IMR-90 (cell line): ENCODE data around the gene SOX3. TPM values are rescaled to one million over a fixed set of nuclear protein-coding genes. Genes with fewer than 3 reads are reported as not detected.

ENCODE experiments used
- ATAC-seq: fragments of 200-7000 bp; cut with Tn5 transposase; 2 replicates; pipeline ENCODE4 v1.9.1; 2020; ENCODE audit warnings: low read depth, mild to moderate bottlenecking, moderate library complexity
- BruUV-seq: library from RNA; stranded (reverse); fragments of 400-500 nt; replicated peaks from 2 replicates; lab custom pipeline; 2021; lab: Mats Ljungman, UMichigan
- CTCF ChIA-PET: fragments of 300-600 bp; formaldehyde crosslinking; extraction: SDS; loops from one replicate; lab custom pipeline; 2021; ENCODE audit warnings: antibody characterized with exemption; lab: Yijun Ruan, JAX
- POLR2A ChIA-PET: fragments of 300-600 bp; sonication (Branson Sonifier 250); formaldehyde crosslinking; loops from one replicate; lab custom pipeline; 2022; ENCODE audit warnings: antibody characterized with exemption; ENCODE audit not compliant: unreplicated experiment; lab: Charles Lee
- DNase-seq: peaks from one replicate; pipeline ENCODE4 v3.0.0; 2013
- H2AFZ ChIP-seq: replicated peaks from 2 replicates; pipeline ENCODE3; 2013; ENCODE audit warnings: low read length, mild to moderate bottlenecking; ENCODE audit not compliant: poor library complexity
- H2AK5ac ChIP-seq: 2 replicates; pipeline ENCODE4 v1.6.1; 2013; ENCODE audit warnings: low read depth, low read length, inconsistent platforms
- H2AK9ac ChIP-seq: replicated peaks from 2 replicates; pipeline ENCODE3; 2013; ENCODE audit warnings: mild to moderate bottlenecking, low read depth, low read length, moderate library complexity; ENCODE audit not compliant: poor library complexity
- H2BK120ac ChIP-seq: 2 replicates; pipeline ENCODE4 v1.6.1; 2013; ENCODE audit warnings: low read depth, low read length, inconsistent platforms
- H2BK15ac ChIP-seq: 3 replicates; pipeline ENCODE4 v1.6.1; 2013; ENCODE audit warnings: low read depth, low read length, inconsistent platforms
- H2BK20ac ChIP-seq: 2 replicates; pipeline ENCODE4 v1.6.1; 2013; ENCODE audit warnings: low read depth, mild to moderate bottlenecking, inconsistent platforms, low read length, moderate library complexity
- H2BK5ac ChIP-seq: 2 replicates; pipeline ENCODE4 v1.6.1; 2013; ENCODE audit warnings: mild to moderate bottlenecking, low read depth, low read length, inconsistent platforms; ENCODE audit not compliant: poor library complexity, severe bottlenecking
- H3K14ac ChIP-seq: replicated peaks from 2 replicates; pipeline ENCODE4 v1.6.1; 2013; ENCODE audit warnings: low read depth, low read length, inconsistent platforms
- H3K18ac ChIP-seq: 2 replicates; pipeline ENCODE4 v1.6.1; 2013; ENCODE audit warnings: low read depth, low read length, control low read depth
- H3K23ac ChIP-seq: 2 replicates; pipeline ENCODE4 v1.6.1; 2013; ENCODE audit warnings: low read depth, low read length, inconsistent platforms
- H3K27ac ChIP-seq: 2 replicates; pipeline ENCODE4 v1.5.1; 2013; ENCODE audit warnings: mild to moderate bottlenecking, control low read depth, low read length; ENCODE audit not compliant: insufficient read depth
- H3K27me3 ChIP-seq: 2 replicates; pipeline ENCODE4 v1.6.1; 2013; ENCODE audit warnings: low read length; ENCODE audit not compliant: control insufficient read depth, insufficient read depth
- H3K36me3 ChIP-seq: 2 replicates; pipeline ENCODE4 v1.6.1; 2013; ENCODE audit warnings: low read length, mixed read lengths; ENCODE audit not compliant: control insufficient read depth, insufficient read depth
- H3K4ac ChIP-seq: 2 replicates; pipeline ENCODE4 v1.6.1; 2013; ENCODE audit warnings: low read depth, low read length, inconsistent platforms
- H3K4me1 ChIP-seq: 2 replicates; pipeline ENCODE4 v1.6.1; 2013; ENCODE audit warnings: low read length, mixed read lengths; ENCODE audit not compliant: control insufficient read depth, insufficient read depth
- H3K4me2 ChIP-seq: 2 replicates; pipeline ENCODE4 v1.6.1; 2013; ENCODE audit warnings: low read depth, mild to moderate bottlenecking, control low read depth, low read length, moderate library complexity
- H3K4me3 ChIP-seq: 2 replicates; pipeline ENCODE4 v1.5.1; 2013; ENCODE audit warnings: low read depth, mild to moderate bottlenecking, control low read depth, low read length, moderate library complexity; ENCODE audit not compliant: insufficient read depth
- H3K56ac ChIP-seq: 2 replicates; pipeline ENCODE4 v1.6.1; 2013; ENCODE audit warnings: low read length, inconsistent platforms; ENCODE audit not compliant: insufficient read depth; ENCODE audit errors: extremely low read depth
- H3K79me1 ChIP-seq, 2 experiments: 2 replicates each; pipeline ENCODE4 v1.6.1; 2013; ENCODE audit warnings: low read length in 2 of 2, inconsistent platforms in 1 of 2, low read depth in 1 of 2
- H3K9ac ChIP-seq: 2 replicates; pipeline ENCODE4 v1.6.1; 2013; ENCODE audit warnings: low read depth, low read length, control low read depth
- H3K9me1 ChIP-seq: 2 replicates; pipeline ENCODE4 v1.6.1; 2013; ENCODE audit warnings: low read length, inconsistent platforms; ENCODE audit not compliant: insufficient read depth
- H3K9me3 ChIP-seq: 2 replicates; pipeline ENCODE4 v1.6.1; 2013; ENCODE audit warnings: low read length; ENCODE audit not compliant: control insufficient read depth, insufficient read depth
- H4K20me1 ChIP-seq: 2 replicates; pipeline ENCODE4 v1.6.1; 2013; ENCODE audit warnings: low read length, inconsistent platforms; ENCODE audit not compliant: insufficient read depth
- H4K5ac ChIP-seq: 2 replicates; pipeline ENCODE4 v1.6.1; 2013; ENCODE audit warnings: mild to moderate bottlenecking, low read depth, low read length, control low read depth
- H4K8ac ChIP-seq, 2 experiments: 2 replicates each; pipeline ENCODE4 v1.6.1; 2013; ENCODE audit warnings: low read depth in 2 of 2, low read length in 2 of 2, control low read depth in 1 of 2, inconsistent platforms in 1 of 2
- H4K91ac ChIP-seq: 2 replicates; pipeline ENCODE4 v1.6.1; 2013; ENCODE audit warnings: low read depth, low read length, inconsistent platforms; ENCODE audit not compliant: insufficient read depth
- BHLHE40 ChIP-seq: fragments of 150-350 bp; IDR thresholded peaks from 2 replicates; pipeline ENCODE4 v1.6.1; 2016; ENCODE audit warnings: mild to moderate bottlenecking, low read depth, low read length
- CEBPB ChIP-seq: IDR thresholded peaks from 2 replicates; pipeline ENCODE4 v1.6.1; 2012; ENCODE audit warnings: low read depth, low read length, improper control_type of control experiment
- CHD1 ChIP-seq: IDR thresholded peaks from 2 replicates; pipeline ENCODE4 v1.6.1; 2012; ENCODE audit warnings: low read depth, low read length, improper control_type of control experiment
- FOS ChIP-seq: fragments of 150-350 bp; IDR thresholded peaks from 2 replicates; pipeline ENCODE4 v1.6.1; 2016; ENCODE audit warnings: low read depth, low read length
- MAFK ChIP-seq: IDR thresholded peaks from 2 replicates; pipeline ENCODE4 v1.6.1; 2012; ENCODE audit warnings: low read depth, low read length, improper control_type of control experiment
- MAZ ChIP-seq: IDR thresholded peaks from 2 replicates; pipeline ENCODE4 v1.6.1; 2012; ENCODE audit warnings: low read depth, mild to moderate bottlenecking, low read length, improper control_type of control experiment, moderate library complexity, borderline replicate concordance
- MXI1 ChIP-seq: IDR thresholded peaks from 2 replicates; pipeline ENCODE4 v1.6.1; 2012; ENCODE audit warnings: low read depth, mild to moderate bottlenecking, low read length, moderate library complexity, borderline replicate concordance
- POLR2A ChIP-seq: IDR thresholded peaks from 2 replicates; pipeline ENCODE4 v1.6.1; 2012; ENCODE audit warnings: mild to moderate bottlenecking, low read depth, low read length
- RAD21 ChIP-seq: IDR thresholded peaks from 2 replicates; pipeline ENCODE4 v1.6.1; 2012; ENCODE audit warnings: low read length, improper control_type of control experiment
- RCOR1 ChIP-seq: IDR thresholded peaks from 2 replicates; pipeline ENCODE4 v1.6.1; 2012; ENCODE audit warnings: mild to moderate bottlenecking, low read length, improper control_type of control experiment; ENCODE audit not compliant: insufficient replicate concordance
- RFX5 ChIP-seq: IDR thresholded peaks from 2 replicates; pipeline ENCODE4 v1.8.0; 2012; ENCODE audit warnings: low read depth, mild to moderate bottlenecking, low read length, moderate library complexity
- WGBS, 2 experiments: methylation state at CpG; one replicate each; pipeline versions ENCODE4 v1.1.5 to v1.1.7; 2013; ENCODE audit warnings: missing lambda C conversion rate in 2 of 2; ENCODE audit not compliant: insufficient read length in 1 of 2; ENCODE audit errors: extremely low coverage in 2 of 2; 5-methylcytosine and 5-hydroxymethylcytosine counted together
- dilution Hi-C: fragments of 300-500 bp; cut with HindIII; formaldehyde crosslinking; loops from one replicate; pipeline ENCODE4 v1.14.3; 2018; ENCODE audit warnings: low sequenced_read_pairs; ENCODE audit not compliant: unreplicated experiment
- in situ Hi-C: fragments of 300-500 bp; cut with MboI; formaldehyde crosslinking; loops from 3 replicates; pipeline ENCODE4 v1.14.3; 2019; ENCODE audit warnings: low sequenced_read_pairs, inconsistent platforms, mixed read lengths
- intact Hi-C: fragments of 100-400 bp; cut with micrococcal nuclease; formaldehyde crosslinking; loops from 2 replicates; pipeline ENCODE4 v1.10.0; 2022
- polyA plus RNA-seq, 3 experiments: library from polyadenylated mRNA; depleted of rRNA; stranded (reverse); fragments of >200 nt; gene quantifications; 2 replicates each; pipeline ENCODE4 v1.2.3, GENCODE V29; 2012; ENCODE audit warnings: low replicate concordance in 1 of 3
- total RNA-seq: library from RNA; depleted of rRNA; stranded (reverse); fragments of >200 nt; gene quantifications from 2 replicates; pipeline ENCODE4 v1.2.3, GENCODE V29; 2012
- TF ChIP-seq, protein P1 (sequence below): fragments of 150-350 bp; IDR thresholded peaks from 2 replicates; pipeline ENCODE4 v1.6.1; 2016; ENCODE audit warnings: low read depth, mild to moderate bottlenecking, low read length, moderate library complexity, borderline replicate concordance
- TF ChIP-seq, protein P2 (sequence below): conservative IDR thresholded peaks from 2 replicates; pipeline ENCODE4 v1.5.1; 2012; ENCODE audit warnings: mild to moderate bottlenecking, low read depth, low read length, improper control_type of control experiment

Gene SOX3
- total and polyA plus RNA-seq, 2 of the 4 experiments (the other 2 are of a cell fraction), result 0.03 TPM; not detected in 1

DNA sequence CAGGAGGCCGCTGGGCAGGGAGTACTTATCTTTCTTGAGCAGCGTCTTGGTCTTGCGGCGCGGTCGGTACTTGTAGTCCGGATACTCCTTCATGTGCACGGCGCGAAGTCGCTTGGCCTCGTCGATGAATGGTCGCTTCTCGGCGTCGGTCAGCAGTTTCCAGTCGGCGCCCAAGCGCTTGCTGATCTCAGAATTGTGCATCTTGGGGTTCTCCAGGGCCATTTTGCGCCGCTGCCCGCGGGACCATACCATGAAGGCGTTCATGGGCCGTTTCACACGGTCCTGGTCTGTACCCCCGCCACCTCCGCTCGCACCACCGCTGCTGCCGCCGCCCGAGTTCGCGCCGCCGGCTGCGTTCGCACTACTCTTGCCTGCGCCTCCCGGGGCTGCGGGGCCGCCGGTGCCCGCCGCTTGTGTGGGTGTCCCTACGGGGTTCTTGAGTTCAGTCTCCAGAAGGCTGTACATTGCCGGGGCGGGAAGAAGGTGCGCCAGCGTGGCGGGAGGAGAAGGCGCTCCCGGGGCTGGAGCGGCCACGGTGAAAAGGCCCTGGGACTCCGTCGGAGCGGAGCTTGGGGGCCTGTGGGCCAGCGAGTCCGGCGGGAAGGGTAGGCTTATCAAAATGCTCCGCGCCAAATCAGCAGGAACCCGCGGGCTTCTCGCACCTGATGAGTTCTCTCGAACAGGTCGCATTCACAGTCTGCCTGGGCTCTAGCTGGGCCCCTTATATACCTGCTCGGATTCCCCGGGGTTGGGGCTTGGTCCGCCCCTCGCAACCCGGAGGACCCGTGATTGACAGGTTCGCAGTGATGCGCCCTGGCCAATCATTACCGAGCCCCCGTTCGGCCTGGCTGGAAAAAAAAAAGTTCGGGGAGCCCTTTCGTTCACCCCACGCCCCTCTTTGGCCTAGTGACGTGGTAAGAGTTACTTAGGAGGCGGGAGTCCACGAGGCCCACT is at the start of gene SOX3 (continued):
- TF ChIP-seq RFX5 (no peak), CEBPB (no peak), MXI1 (no peak), RAD21 (no peak)

DNA sequence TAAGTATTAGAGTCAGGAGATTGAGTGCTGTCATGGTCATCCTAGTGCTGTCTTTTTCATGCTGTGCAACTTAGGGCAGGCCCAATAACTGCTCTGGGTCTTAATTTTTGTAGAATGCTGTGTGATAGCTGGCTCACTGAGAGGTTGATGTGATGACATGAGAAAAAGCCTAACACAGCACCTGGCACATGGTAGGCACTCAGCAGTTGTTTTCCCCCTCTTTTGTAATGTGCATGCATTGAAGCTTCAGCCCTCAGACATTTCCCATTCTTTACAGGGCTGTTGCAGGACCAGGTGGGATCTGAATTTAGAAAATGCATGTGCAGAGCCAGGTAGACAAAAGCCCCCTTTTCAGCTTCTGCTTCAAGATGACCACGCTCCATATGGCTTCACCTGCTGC is 44.1 kb upstream of the SOX3 start:
- CTCF ChIA-PET, result interaction anchor here (1.0 kb wide), 1 partner anchor 20 kb away, joined by 3 read pairs; no protein-coding TSS in a partner anchor
- TF ChIP-seq, protein P1, sequence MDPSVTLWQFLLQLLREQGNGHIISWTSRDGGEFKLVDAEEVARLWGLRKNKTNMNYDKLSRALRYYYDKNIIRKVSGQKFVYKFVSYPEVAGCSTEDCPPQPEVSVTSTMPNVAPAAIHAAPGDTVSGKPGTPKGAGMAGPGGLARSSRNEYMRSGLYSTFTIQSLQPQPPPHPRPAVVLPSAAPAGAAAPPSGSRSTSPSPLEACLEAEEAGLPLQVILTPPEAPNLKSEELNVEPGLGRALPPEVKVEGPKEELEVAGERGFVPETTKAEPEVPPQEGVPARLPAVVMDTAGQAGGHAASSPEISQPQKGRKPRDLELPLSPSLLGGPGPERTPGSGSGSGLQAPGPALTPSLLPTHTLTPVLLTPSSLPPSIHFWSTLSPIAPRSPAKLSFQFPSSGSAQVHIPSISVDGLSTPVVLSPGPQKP, result no peak
- TF ChIP-seq MXI1 (no peak), RCOR1 (no peak), CEBPB (no peak), POLR2A (no peak), CHD1 (no peak), MAZ (no peak), RFX5 (no peak), BHLHE40 (no peak), RAD21 (no peak), MAFK (no peak), FOS (no peak)
- TF ChIP-seq, protein P2, sequence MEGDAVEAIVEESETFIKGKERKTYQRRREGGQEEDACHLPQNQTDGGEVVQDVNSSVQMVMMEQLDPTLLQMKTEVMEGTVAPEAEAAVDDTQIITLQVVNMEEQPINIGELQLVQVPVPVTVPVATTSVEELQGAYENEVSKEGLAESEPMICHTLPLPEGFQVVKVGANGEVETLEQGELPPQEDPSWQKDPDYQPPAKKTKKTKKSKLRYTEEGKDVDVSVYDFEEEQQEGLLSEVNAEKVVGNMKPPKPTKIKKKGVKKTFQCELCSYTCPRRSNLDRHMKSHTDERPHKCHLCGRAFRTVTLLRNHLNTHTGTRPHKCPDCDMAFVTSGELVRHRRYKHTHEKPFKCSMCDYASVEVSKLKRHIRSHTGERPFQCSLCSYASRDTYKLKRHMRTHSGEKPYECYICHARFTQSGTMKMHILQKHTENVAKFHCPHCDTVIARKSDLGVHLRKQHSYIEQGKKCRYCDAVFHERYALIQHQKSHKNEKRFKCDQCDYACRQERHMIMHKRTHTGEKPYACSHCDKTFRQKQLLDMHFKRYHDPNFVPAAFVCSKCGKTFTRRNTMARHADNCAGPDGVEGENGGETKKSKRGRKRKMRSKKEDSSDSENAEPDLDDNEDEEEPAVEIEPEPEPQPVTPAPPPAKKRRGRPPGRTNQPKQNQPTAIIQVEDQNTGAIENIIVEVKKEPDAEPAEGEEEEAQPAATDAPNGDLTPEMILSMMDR, result no peak

More for the DNA sequence above, 44.1 kb upstream of the SOX3 start:
- H2BK5ac ChIP-seq, result no peak overlapping the region
- no peak overlapping the region for H3K56ac ChIP-seq
- H3K79me1 ChIP-seq, result no peaks in the 10 kb centered on the region
- H3K23ac ChIP-seq, result no peak overlapping the region
- H3K9me1 ChIP-seq, result no peaks in the 10 kb centered on the region
- no peak overlapping the region for H4K5ac ChIP-seq
- H2BK120ac ChIP-seq, result no peak overlapping the region
- H3K4me3 ChIP-seq, result no peak overlapping the region
- no peaks in the 10 kb centered on the region for H3K9me3 ChIP-seq
- no peak overlapping the region for H3K9ac ChIP-seq
- intact Hi-C loops (no loop called here), dilution Hi-C loops (no loop called here), in situ Hi-C loops (no loop called here)
- no CpG with 5 or more reads among the region's 1 CpG for WGBS, 2 experiments
- H3K27me3 ChIP-seq, result no peaks in the 10 kb centered on the region; the same call in 1 of the 2 replicates
- no peaks in the 10 kb centered on the region for H3K36me3 ChIP-seq
- no peak overlapping the region for H2AK9ac ChIP-seq
- ATAC-seq (no peak), DNase-seq (no peak)
- no peak overlapping the region for H3K4ac ChIP-seq
- no peak overlapping the region for H2AFZ ChIP-seq
- H2BK20ac ChIP-seq, result no peak overlapping the region
- H3K4me2 ChIP-seq, result no peak overlapping the region
- H4K91ac ChIP-seq, result no peak overlapping the region
- no peak overlapping the region for H2BK15ac ChIP-seq
- H4K8ac ChIP-seq, result no peak overlapping the region
- H2AK5ac ChIP-seq, result no peak overlapping the region
- no peak overlapping the region for H3K14ac ChIP-seq
- no peaks in the 10 kb centered on the region for H4K20me1 ChIP-seq
- H3K4me1 ChIP-seq, result no peaks in the 10 kb centered on the region
- no peak overlapping the region for H3K18ac ChIP-seq
- H3K27ac ChIP-seq, result no peak overlapping the region
- no TSS peak for BruUV-seq
- POLR2A ChIA-PET, result no interaction called here
